Cardiac muscle cell (in vitro differentiated cells and primary cell): ENCODE data around the gene CEP112. TPM values are rescaled to one million over a fixed set of nuclear protein-coding genes. Genes with fewer than 3 reads are reported as not detected.

Experiments
- DNase-seq, 2 donors: peaks; one replicate each; pipeline versions ENCODE4 v3.0.0 to v3.0.0-alpha.2; 2010 to 2017; ENCODE audit warnings: low read depth in 1 of 2, low spot score in 1 of 2
- H3K27ac ChIP-seq: fragments of 200-600 bp; sonication (generic); 2 replicates; pipeline ENCODE4 v1.5.1; 2016
- H3K27me3 ChIP-seq: fragments of 200-600 bp; sonication (generic); 2 replicates; pipeline ENCODE4 v1.6.0; 2016; ENCODE audit warnings: control low read depth
- H3K36me3 ChIP-seq: fragments of 200-600 bp; sonication (generic); 2 replicates; pipeline ENCODE4 v1.5.1; 2016; ENCODE audit warnings: control low read depth
- H3K4me1 ChIP-seq: fragments of 200-600 bp; sonication (generic); 2 replicates; pipeline ENCODE4 v1.8.1; 2017; ENCODE audit warnings: low read depth, mild to moderate bottlenecking, mixed run types
- H3K4me3 ChIP-seq: fragments of 200-600 bp; sonication (generic); 2 replicates; pipeline ENCODE4 v1.5.1; 2016; ENCODE audit warnings: mild to moderate bottlenecking
- H3K9me3 ChIP-seq: fragments of 200-600 bp; sonication (generic); 2 replicates; pipeline ENCODE4 v1.5.1; 2017; ENCODE audit warnings: low read depth, mild to moderate bottlenecking, control low read depth
- polyA plus RNA-seq: library from polyadenylated mRNA; unstranded; fragments of >200 nt; fragmentation: Nextera tagmentation; extraction: Ambion mirVana; gene quantifications from 2 replicates; pipeline ENCODE4 v1.2.1, GENCODE V29; 2016
- total RNA-seq: library from RNA; depleted of rRNA; stranded (reverse); fragments of >200 nt; gene quantifications from 2 replicates; pipeline ENCODE4 v1.2.3, GENCODE V29; 2016
- TF ChIP-seq, protein P1 (sequence below): IDR thresholded peaks from 2 replicates; pipeline ENCODE4 v1.5.1; 2012; ENCODE audit warnings: low read depth, mild to moderate bottlenecking, low read length

CEP112 gene
- total and polyA plus RNA-seq, 2 experiments from 2014 or later = 7.7 to 10.9 TPM

- TF ChIP-seq, protein P1, sequence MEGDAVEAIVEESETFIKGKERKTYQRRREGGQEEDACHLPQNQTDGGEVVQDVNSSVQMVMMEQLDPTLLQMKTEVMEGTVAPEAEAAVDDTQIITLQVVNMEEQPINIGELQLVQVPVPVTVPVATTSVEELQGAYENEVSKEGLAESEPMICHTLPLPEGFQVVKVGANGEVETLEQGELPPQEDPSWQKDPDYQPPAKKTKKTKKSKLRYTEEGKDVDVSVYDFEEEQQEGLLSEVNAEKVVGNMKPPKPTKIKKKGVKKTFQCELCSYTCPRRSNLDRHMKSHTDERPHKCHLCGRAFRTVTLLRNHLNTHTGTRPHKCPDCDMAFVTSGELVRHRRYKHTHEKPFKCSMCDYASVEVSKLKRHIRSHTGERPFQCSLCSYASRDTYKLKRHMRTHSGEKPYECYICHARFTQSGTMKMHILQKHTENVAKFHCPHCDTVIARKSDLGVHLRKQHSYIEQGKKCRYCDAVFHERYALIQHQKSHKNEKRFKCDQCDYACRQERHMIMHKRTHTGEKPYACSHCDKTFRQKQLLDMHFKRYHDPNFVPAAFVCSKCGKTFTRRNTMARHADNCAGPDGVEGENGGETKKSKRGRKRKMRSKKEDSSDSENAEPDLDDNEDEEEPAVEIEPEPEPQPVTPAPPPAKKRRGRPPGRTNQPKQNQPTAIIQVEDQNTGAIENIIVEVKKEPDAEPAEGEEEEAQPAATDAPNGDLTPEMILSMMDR = no peak
- DNase-seq = peak in 1 of 2 donors; percentile 62
- no peak overlapping the region for H3K27ac ChIP-seq
- no peaks in the 10 kb centered on the region for H3K27me3 ChIP-seq
- H3K9me3 ChIP-seq = no peaks in the 10 kb centered on the region
- no peaks in the 10 kb centered on the region for H3K36me3 ChIP-seq
- no peaks in the 10 kb centered on the region for H3K4me1 ChIP-seq
- no peak overlapping the region for H3K4me3 ChIP-seq
Observed at GRCh38 chr17:65660947-65661346, 531.0 kb downstream of the CEP112 start.

DNA sequence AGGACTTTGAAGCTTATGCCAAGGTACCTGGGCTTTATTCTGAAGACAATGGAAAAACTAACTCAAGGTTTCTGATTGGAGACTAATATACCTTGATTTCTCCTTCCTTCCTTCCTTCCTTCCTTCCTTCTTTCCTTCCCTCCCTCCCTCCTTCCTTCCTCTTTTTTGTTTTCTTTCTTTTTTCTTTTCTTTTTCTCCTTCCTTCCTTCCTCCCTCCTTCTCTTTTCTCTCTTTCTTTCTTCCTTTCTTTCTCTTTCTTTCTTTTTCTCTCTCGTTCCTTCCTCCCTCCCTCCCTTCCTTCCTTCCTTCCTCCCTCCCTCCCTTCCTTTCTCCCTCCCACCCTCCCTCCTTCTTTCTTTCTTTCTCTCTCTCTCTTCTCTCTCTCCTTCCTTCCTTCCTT, 531.9 kb downstream of the CEP112 start:
- Histone ChIP-seq H3K27me3 (no peaks in the 10 kb centered on the region), H3K4me3 (no peak overlapping the region), H3K4me1 (no peaks in the 10 kb centered on the region), H3K9me3 (no peaks in the 10 kb centered on the region), H3K36me3 (no peaks in the 10 kb centered on the region), H3K27ac (no peak overlapping the region)
- DNase-seq = no peak
- TF ChIP-seq, protein P1 = no peak

GRCh38 chr17:65659512-65659911, 532.4 kb downstream of the CEP112 start:
- H3K27me3 ChIP-seq = no peaks in the 10 kb centered on the region
- no peaks in the 10 kb centered on the region for H3K36me3 ChIP-seq
- no peak for DNase-seq
- no peak overlapping the region for H3K4me3 ChIP-seq
- no peaks in the 10 kb centered on the region for H3K4me1 ChIP-seq
- H3K27ac ChIP-seq = no peak overlapping the region
- TF ChIP-seq, protein P1 = no peak
- H3K9me3 ChIP-seq = no peaks in the 10 kb centered on the region

- H3K36me3 ChIP-seq = no peaks in the 10 kb centered on the region
- H3K27me3 ChIP-seq = no peaks in the 10 kb centered on the region
- no peaks in the 10 kb centered on the region for H3K9me3 ChIP-seq
- no peak overlapping the region for H3K4me3 ChIP-seq
- DNase-seq = no peak
- no peak overlapping the region for H3K27ac ChIP-seq
- no peaks in the 10 kb centered on the region for H3K4me1 ChIP-seq
- TF ChIP-seq, protein P1 = no peak
Observed at GRCh38 chr17:65657251-65657828, 534.6 kb downstream of the CEP112 start.

DNA sequence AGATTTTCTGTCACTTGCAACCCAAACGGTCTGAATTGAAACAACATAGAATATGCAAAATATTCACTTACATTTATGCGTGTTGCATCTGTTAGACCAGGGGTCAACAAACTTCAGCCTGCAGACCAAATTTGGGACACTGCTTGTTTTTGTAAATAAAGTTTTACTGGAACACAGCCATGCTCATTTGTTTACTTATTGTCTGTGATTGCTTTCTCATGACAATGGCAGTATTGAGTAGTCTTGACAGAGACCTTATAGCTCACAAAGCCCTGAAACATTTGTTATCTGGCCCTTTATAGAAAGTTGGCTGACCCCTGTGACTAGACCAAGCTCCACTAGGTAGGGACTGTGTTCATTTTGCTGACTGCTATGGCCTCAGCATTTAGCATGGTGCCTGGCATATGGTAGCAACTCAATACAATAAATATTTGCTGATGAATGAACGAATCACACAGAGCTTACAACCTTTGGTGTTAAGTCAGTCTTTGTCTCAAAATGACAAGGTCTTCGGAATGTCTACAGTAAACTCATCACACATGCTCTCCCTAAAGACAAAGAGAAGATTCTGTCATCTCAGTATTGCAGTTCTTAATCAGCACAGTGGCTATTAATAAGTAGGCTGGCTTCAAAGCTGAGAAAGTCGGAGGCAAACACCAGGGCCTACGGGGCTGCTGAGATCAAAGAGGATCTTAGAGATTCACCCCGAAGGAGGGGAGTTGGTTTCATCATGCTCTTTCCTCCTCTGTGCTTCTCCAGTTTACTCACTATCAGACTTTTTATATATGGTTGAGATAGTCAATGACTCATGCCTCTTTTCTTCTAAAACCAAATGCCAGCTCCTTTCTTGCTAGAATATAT, 535.3 kb downstream of the CEP112 start:
- Histone ChIP-seq H3K4me3 (no peak overlapping the region), H3K36me3 (no peaks in the 10 kb centered on the region), H3K9me3 (no peaks in the 10 kb centered on the region), H3K27me3 (no peaks in the 10 kb centered on the region), H3K4me1 (no peaks in the 10 kb centered on the region), H3K27ac (no peak overlapping the region)
- TF ChIP-seq, protein P1 = no peak
- DNase-seq = peak in 1 of 2 donors; percentile 31
